Suprapubic skin (tissue), 4 donors: ENCODE results near the gene ERBB4. TPM values are rescaled to one million over a fixed set of nuclear protein-coding genes. Genes with fewer than 3 reads are reported as not detected.
"Not testable (repeated sequence)": the region's sequence is repeated elsewhere in the genome, so short reads cannot be mapped to it uniquely, and the experiment has no call there.

Experiments used
- DNase-seq, 2 donors: peaks; one replicate each; pipeline ENCODE4 v3.0.0-alpha.2; 2019; ENCODE audit warnings: low spot score in 2 of 2
- H3K27ac ChIP-seq: fragments of 200-600 bp; sonication (generic); one replicate; pipeline ENCODE4 v1.5.1; 2019
- H3K27me3 ChIP-seq: fragments of 200-600 bp; sonication (generic); one replicate; pipeline ENCODE4 v1.5.1; 2019
- H3K36me3 ChIP-seq: fragments of 200-600 bp; sonication (generic); one replicate; pipeline ENCODE4 v1.5.1; 2019
- H3K4me1 ChIP-seq: fragments of 200-600 bp; sonication (generic); one replicate; pipeline ENCODE4 v1.5.1; 2019
- H3K4me3 ChIP-seq: fragments of 200-600 bp; sonication (generic); one replicate; pipeline ENCODE4 v1.5.1; 2019; ENCODE audit warnings: mild to moderate bottlenecking
- H3K9me3 ChIP-seq: fragments of 200-600 bp; sonication (generic); one replicate; pipeline ENCODE4 v1.5.1; 2019
- EP300 ChIP-seq: sonication (generic); formaldehyde crosslinking; IDR thresholded peaks from one replicate; pipeline ENCODE4 v1.6.1; 2017; ENCODE audit warnings: antibody characterized with exemption
- POLR2A ChIP-seq, 2 donors: fragments of 450-650 bp; IDR thresholded peaks; one replicate each; pipeline ENCODE4 v1.6.1; 2017; ENCODE audit warnings: antibody characterized with exemption in 2 of 2, mild to moderate bottlenecking in 2 of 2, moderate library complexity in 2 of 2
- POLR2AphosphoS5 ChIP-seq, 3 donors: sonication (generic); formaldehyde crosslinking; IDR thresholded peaks; one replicate each; pipeline ENCODE4 v1.6.1; 2017; ENCODE audit warnings: antibody characterized with exemption in 3 of 3
- WGBS: methylation state at CpG from one replicate; pipeline ENCODE4 v1.1.5; 2018; 5-methylcytosine and 5-hydroxymethylcytosine counted together
- total RNA-seq, 4 donors: library from RNA; depleted of rRNA; stranded (reverse); fragments of >200 nt; gene quantifications; one replicate each; pipeline ENCODE4 v1.1.0, GENCODE V29; 2016
- TF ChIP-seq, protein P1 (sequence below), 2 donors: fragments of 200-600 bp in 1 of 2; fragments of 450-650 bp in 1 of 2; sonication (generic) in 1 of 2; IDR thresholded peaks; one replicate each; pipeline ENCODE4 v1.5.1; 2016 to 2019; ENCODE audit warnings: antibody characterized with exemption in 2 of 2, mild to moderate bottlenecking in 1 of 2, moderate library complexity in 1 of 2

The ERBB4 gene
- total RNA-seq, 4 donors from 2014 or later: 0.95 to 6.4 (median 1.5) TPM

DNA sequence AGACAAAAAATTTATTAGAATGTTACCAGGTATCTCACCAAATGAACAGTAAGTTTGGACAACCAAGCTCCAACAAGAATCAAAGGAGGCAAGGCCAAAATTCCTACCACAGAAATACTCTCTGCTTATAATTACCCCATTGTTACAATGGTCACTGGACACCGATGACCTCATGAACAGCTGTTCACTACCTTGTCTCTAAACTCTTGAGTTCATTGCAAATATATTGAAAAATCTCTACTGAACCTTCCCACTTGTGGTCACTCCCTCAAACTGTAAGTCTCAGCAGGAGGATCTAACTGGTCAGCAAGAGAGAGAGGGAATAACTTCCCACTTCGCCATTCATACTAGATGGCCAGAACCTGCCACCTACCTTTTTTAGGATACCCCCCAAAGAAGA is 50.0 kb downstream of the ERBB4 start:
- 86% methylated on average over 2 of the region's 2 CpGs for WGBS
- Histone ChIP-seq H3K4me1 (no peaks in the 10 kb centered on the region), H3K9me3 (no peaks in the 10 kb centered on the region), H3K4me3 (no peak overlapping the region), H3K27me3 (no peaks in the 10 kb centered on the region), H3K36me3 (no peaks in the 10 kb centered on the region), H3K27ac (no peak overlapping the region)
- DNase-seq: no peak
- TF ChIP-seq, protein P1, sequence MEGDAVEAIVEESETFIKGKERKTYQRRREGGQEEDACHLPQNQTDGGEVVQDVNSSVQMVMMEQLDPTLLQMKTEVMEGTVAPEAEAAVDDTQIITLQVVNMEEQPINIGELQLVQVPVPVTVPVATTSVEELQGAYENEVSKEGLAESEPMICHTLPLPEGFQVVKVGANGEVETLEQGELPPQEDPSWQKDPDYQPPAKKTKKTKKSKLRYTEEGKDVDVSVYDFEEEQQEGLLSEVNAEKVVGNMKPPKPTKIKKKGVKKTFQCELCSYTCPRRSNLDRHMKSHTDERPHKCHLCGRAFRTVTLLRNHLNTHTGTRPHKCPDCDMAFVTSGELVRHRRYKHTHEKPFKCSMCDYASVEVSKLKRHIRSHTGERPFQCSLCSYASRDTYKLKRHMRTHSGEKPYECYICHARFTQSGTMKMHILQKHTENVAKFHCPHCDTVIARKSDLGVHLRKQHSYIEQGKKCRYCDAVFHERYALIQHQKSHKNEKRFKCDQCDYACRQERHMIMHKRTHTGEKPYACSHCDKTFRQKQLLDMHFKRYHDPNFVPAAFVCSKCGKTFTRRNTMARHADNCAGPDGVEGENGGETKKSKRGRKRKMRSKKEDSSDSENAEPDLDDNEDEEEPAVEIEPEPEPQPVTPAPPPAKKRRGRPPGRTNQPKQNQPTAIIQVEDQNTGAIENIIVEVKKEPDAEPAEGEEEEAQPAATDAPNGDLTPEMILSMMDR (IDR thresholded peaks at IDR 0.05): no peak
- TF ChIP-seq POLR2AphosphoS5 (IDR thresholded peaks at IDR 0.05) (no peak), POLR2A (IDR thresholded peaks at IDR 0.05) (no peak), EP300 (no peak)

DNA sequence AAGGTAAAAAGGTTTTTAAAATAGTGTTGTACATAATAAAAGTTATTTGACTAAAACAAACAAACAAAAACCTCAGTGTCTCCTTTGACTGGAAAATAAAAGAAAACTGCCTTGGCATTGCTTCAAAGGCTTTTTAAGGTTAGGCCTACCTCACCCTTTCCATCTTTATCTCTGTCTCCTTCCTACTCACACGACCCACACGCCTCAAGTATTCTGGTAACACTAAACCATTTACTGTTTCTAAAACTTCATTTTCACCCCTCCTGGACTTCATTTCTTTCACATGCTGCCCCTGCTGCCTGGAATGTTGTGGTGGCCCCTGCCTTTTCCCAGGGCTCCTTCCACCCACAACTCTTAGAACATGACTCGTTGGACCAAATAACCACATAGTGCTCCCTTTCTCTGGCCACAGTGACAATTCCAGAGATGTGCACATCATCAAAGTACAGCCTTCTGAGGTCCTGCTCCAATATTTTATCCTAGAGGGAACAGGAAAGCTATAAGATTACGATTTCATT is 54.0 kb downstream of the ERBB4 start:
- Histone ChIP-seq H3K36me3 (no peaks in the 10 kb centered on the region), H3K4me1 (no peaks in the 10 kb centered on the region), H3K27me3 (no peaks in the 10 kb centered on the region), H3K9me3 (no peaks in the 10 kb centered on the region), H3K4me3 (no peak overlapping the region), H3K27ac (no peak overlapping the region)
- 64% methylated on average over 4 of the region's 4 CpGs for WGBS
- no peak for TF ChIP-seq POLR2AphosphoS5 (IDR thresholded peaks at IDR 0.05)
- TF ChIP-seq, protein P1 (IDR thresholded peaks at IDR 0.05): no peak
- no peak for TF ChIP-seq POLR2A (IDR thresholded peaks at IDR 0.05)
- no peak for TF ChIP-seq EP300
- DNase-seq: no peak

DNA sequence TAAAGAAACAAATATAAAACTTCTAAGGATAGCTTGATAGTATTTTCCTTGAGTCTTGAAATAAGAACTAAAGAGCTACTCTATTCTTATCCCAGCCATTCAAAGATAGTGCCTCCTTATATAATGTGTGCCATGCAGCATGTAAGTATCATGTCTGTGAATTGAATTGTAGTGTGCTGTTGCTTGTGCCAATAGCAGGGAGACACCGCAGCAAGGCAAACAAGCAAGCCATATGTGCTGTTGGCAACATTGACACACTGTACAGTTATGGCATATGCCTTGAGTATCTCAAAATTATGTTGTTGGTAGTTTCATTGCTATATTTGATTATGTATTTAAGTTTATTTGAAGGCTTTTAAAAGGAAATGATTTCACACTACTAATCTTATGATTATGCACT is 58.2 kb downstream of the ERBB4 start:
- H3K4me1 ChIP-seq: no peaks in the 10 kb centered on the region
- H3K9me3 ChIP-seq: no peaks in the 10 kb centered on the region
- TF ChIP-seq POLR2AphosphoS5 (IDR thresholded peaks at IDR 0.05) (no peak), POLR2A (IDR thresholded peaks at IDR 0.05) (no peak), EP300 (no peak)
- TF ChIP-seq, protein P1 (IDR thresholded peaks at IDR 0.05): no peak
- WGBS: 76% methylated on average over 1 of the region's 1 CpG
- H3K4me3 ChIP-seq: no peak overlapping the region
- H3K36me3 ChIP-seq: no peaks in the 10 kb centered on the region
- H3K27ac ChIP-seq: no peak overlapping the region
- no peaks in the 10 kb centered on the region for H3K27me3 ChIP-seq
- DNase-seq: no peak

DNA sequence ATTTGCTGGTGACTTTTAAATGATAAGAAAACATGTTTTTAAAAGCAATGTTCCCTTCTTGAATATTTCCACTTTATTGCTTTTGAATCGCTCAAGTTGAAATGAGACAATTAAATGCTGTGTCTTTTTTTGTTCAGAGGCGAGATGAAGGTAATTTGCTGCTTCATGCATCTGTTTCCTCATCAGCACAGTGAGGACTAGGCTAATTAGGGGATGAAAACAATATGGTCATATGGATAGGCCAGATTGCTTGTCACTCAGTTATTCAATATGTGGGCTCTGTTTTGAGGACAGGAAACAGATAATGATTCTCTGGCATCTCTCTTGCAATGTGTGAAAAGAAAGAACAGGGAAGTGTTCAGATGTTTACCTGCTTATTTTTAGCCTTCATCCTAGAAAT is 61.0 kb downstream of the ERBB4 start:
- TF ChIP-seq, protein P1 (IDR thresholded peaks at IDR 0.05): no peak
- TF ChIP-seq EP300 (no peak), POLR2AphosphoS5 (IDR thresholded peaks at IDR 0.05) (no peak), POLR2A (IDR thresholded peaks at IDR 0.05) (no peak)
- H3K36me3 ChIP-seq: no peaks in the 10 kb centered on the region
- H3K4me1 ChIP-seq: no peaks in the 10 kb centered on the region
- WGBS: 68% methylated on average over 2 of the region's 2 CpGs
- H3K4me3 ChIP-seq: no peak overlapping the region
- no peaks in the 10 kb centered on the region for H3K9me3 ChIP-seq
- H3K27ac ChIP-seq: no peak overlapping the region
- H3K27me3 ChIP-seq: no peaks in the 10 kb centered on the region
- no peak for DNase-seq

DNA sequence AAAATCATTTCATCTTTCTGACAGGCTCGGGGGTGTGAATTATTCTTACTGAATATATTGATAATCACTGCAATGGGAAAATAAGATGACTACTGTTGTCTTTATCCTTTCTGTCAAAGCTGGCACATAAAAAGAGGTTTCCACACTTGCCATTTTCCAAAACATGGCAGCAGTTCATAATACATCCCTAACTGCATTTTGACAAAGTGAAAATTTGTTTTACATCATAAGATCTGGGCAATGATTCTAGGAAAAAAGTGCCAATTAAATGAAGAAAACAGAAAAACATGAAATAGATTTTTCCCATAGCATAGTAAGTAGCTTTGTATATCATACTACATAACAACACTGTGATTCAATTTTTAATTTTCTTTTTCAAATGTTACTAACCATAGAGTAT is 65.4 kb downstream of the ERBB4 start:
- no peak overlapping the region for H3K4me3 ChIP-seq
- DNase-seq: no peak
- no peak for TF ChIP-seq POLR2AphosphoS5 (IDR thresholded peaks at IDR 0.05)
- no peak for TF ChIP-seq EP300
- TF ChIP-seq, protein P1 (IDR thresholded peaks at IDR 0.05): no peak
- no peak for TF ChIP-seq POLR2A (IDR thresholded peaks at IDR 0.05)
- 78% methylated on average over 1 of the region's 1 CpG for WGBS
- no peaks in the 10 kb centered on the region for H3K36me3 ChIP-seq
- no peaks in the 10 kb centered on the region for H3K27me3 ChIP-seq
- H3K9me3 ChIP-seq: no peaks in the 10 kb centered on the region
- H3K4me1 ChIP-seq: no peaks in the 10 kb centered on the region
- H3K27ac ChIP-seq: no peak overlapping the region

DNA sequence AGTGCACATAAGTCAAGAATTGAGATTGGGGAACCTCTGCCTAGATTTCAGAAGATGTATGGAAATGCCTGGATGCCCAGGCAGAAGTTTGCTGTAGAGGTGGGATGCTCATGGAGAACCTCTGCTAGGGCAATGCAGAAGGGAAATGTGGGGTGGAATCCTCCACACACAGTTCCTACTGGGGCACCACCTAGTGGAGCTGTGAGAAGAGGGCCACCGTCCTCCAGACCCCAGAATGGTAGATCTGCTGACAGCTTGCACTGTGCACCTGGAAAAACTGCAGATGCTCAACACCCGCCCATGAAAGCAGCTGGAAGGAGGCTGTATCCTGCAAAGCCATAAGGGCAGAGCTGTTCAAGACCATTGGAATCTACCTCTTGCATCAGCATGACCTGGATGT is 71.1 kb downstream of the ERBB4 start:
- not testable (repeated sequence) for DNase-seq, H3K36me3 ChIP-seq, H3K4me3 ChIP-seq, H3K27me3 ChIP-seq, H3K27ac ChIP-seq, H3K4me1 ChIP-seq, H3K9me3 ChIP-seq
- 83% methylated on average over 2 of the region's 2 CpGs for WGBS
